DOHH2 (cell line): ENCODE results near the gene EML6.

Source experiments
- CTCF ChIP-seq: fragments of 200-600 bp; sonication (generic); IDR thresholded peaks from one replicate; pipeline ENCODE4 v1.5.1; 2014; ENCODE audit warnings: antibody characterized with exemption, mild to moderate bottlenecking, low read depth, low read length; ENCODE audit not compliant: poor library complexity, severe bottlenecking
- EZH2phosphoT487 ChIP-seq: fragments of 200-600 bp; sonication (generic); IDR thresholded peaks from 2 replicates; pipeline ENCODE4 v1.6.1; 2017; ENCODE audit warnings: borderline replicate concordance, mild to moderate bottlenecking, antibody characterized with exemption, low read length, moderate library complexity, mixed read lengths

GRCh38 chr2:54909001-54909400 is 185.5 kb downstream of the EML6 start:
- TF ChIP-seq CTCF (no peak), EZH2phosphoT487 (no peak)
